Measurements from ENCODE around the gene FBXO45. TPM values are rescaled to one million over a fixed set of nuclear protein-coding genes. Genes with fewer than 3 reads are reported as not detected.

Gene FBXO45
- total and polyA plus RNA-seq, 2 of the 13 experiments (the other 11 are each of a cell fraction or from before 2014, with no cell fraction given) = 7.0 to 12.1 TPM

DNA sequence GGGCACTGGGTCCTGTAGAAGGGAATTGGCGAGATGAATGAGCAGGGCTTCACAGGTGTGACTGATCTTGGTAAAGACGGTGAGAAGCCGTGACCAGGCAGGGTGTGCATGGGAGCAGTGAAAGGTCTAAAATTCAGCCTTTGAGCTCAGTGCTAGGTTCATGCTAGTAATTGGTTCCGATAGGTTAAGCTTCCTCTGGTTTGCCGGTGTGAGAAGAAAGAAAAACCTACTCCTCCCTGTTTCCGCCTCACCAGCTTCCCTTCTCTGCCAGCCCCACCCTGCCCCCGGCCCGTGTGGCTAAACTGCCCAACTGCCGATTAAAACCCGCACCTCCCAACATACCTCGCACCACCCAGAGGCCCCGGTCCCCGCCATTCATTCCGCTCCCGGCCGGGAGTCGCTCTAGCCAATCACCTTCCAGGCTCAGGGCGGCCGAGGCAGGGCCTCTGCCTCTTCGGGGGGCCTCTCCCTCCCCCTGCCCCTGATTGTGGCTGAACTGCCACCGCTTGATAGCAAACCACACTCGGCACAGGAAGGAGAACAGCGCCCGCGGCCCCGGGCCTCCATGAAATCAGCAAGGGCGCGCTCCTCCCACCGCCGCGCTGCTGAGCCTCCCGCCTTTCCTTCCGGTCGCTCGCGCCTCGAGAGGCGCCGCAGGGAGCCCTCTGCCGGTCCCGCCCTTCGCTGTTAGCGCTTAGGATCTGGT is 63.7 kb downstream of the FBXO45 start (continued):
- no peak for TF ChIP-seq HDAC6 (IDR thresholded peaks at IDR 0.05; ENCODE audit: low read depth, low read length)
- no peak for TF ChIP-seq MAFF (IDR thresholded peaks at IDR 0.05; ENCODE audit: low read depth, low read length)
- TF ChIP-seq CHD2 (IDR thresholded peaks at IDR 0.05; ENCODE audit: low read depth, low read length) = no peak
- no peak; the same call in 1 of the 2 replicates for TF ChIP-seq ZNF607 (CRISPR knock-in tag; IDR thresholded peaks at IDR 0.05; ENCODE audit: borderline replicate concordance)
- no peak for TF ChIP-seq TAF15 (IDR thresholded peaks at IDR 0.05; ENCODE audit: low read depth, low read length, poor library complexity, severe bottlenecking)
- 0 out of 2 replicates have a peak, but pooled peaks have one; percentile 19 for TF ChIP-seq SMAD3 (CRISPR knock-in tag; IDR thresholded peaks at IDR 0.05)
- TF ChIP-seq SIN3A (IDR thresholded peaks at IDR 0.05; ENCODE audit: borderline replicate concordance, low read depth, low read length) = no peak; the same call in 1 of the 2 replicates
- 0 out of 2 replicates have a peak, but pooled peaks have one; percentile 59 for TF ChIP-seq STAT5B (CRISPR knock-in tag; IDR thresholded peaks at IDR 0.05)
- TF ChIP-seq ZC3H4 (CRISPR knock-in tag; IDR thresholded peaks at IDR 0.05; ENCODE audit: borderline replicate concordance) = no peak
- no peak for TF ChIP-seq ZNF382 (CRISPR knock-in tag; IDR thresholded peaks at IDR 0.05; ENCODE audit: borderline replicate concordance)
- TF ChIP-seq ZNF235 (CRISPR knock-in tag; IDR thresholded peaks at IDR 0.05; ENCODE audit: borderline replicate concordance) = no peak
- TF ChIP-seq JUNB (CRISPR knock-in tag; IDR thresholded peaks at IDR 0.05; ENCODE audit: borderline replicate concordance) = no peak
- no peak for TF ChIP-seq RELA (CRISPR knock-in tag; IDR thresholded peaks at IDR 0.05)
- no peak for TF ChIP-seq HES4 (CRISPR knock-in tag; IDR thresholded peaks at IDR 0.05; ENCODE audit: borderline replicate concordance)
- TF ChIP-seq ZNF788 (CRISPR knock-in tag; IDR thresholded peaks at IDR 0.05; ENCODE audit: borderline replicate concordance) = 0 out of 2 replicates have a peak, but pooled peaks have one; percentile 63
- TF ChIP-seq, protein P1, sequence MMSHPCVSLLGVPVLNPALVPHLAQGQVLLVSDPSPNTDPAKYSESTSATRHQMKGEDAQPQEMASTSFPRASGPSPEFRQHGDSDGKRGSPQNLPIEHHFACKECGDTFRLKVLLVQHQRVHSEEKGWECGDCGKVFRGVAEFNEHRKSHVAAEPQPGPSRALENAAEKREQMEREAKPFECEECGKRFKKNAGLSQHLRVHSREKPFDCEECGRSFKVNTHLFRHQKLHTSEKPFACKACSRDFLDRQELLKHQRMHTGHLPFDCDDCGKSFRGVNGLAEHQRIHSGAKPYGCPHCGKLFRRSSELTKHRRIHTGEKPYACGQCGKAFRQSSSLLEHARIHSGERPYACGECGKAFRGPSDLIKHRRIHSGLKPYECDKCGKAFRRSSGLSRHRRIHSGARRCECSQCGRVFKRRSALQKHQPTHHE (CRISPR knock-in tag; IDR thresholded peaks at IDR 0.05; ENCODE audit: borderline replicate concordance) = no peak
- TF ChIP-seq TBP (CRISPR knock-in tag; IDR thresholded peaks at IDR 0.05) = no peak
- no peak for TF ChIP-seq ATRX (CRISPR knock-in tag; IDR thresholded peaks at IDR 0.05; ENCODE audit: borderline replicate concordance)
- no peak for TF ChIP-seq RFX5 (IDR thresholded peaks at IDR 0.05; ENCODE audit: low read depth, low read length)
- no peak for TF ChIP-seq CBX2 (IDR thresholded peaks at IDR 0.05; ENCODE audit: low read depth, low read length)
- no peak; the same call in 1 of the 2 replicates for TF ChIP-seq CBX2 (CRISPR knock-in tag; IDR thresholded peaks at IDR 0.05; ENCODE audit: low read depth)
- TF ChIP-seq ZNF841 (CRISPR knock-in tag; IDR thresholded peaks at IDR 0.05; ENCODE audit: borderline replicate concordance) = no peak
- TF ChIP-seq ZNF383 (CRISPR knock-in tag; IDR thresholded peaks at IDR 0.05; ENCODE audit: borderline replicate concordance) = no peak
- TF ChIP-seq, protein P2, sequence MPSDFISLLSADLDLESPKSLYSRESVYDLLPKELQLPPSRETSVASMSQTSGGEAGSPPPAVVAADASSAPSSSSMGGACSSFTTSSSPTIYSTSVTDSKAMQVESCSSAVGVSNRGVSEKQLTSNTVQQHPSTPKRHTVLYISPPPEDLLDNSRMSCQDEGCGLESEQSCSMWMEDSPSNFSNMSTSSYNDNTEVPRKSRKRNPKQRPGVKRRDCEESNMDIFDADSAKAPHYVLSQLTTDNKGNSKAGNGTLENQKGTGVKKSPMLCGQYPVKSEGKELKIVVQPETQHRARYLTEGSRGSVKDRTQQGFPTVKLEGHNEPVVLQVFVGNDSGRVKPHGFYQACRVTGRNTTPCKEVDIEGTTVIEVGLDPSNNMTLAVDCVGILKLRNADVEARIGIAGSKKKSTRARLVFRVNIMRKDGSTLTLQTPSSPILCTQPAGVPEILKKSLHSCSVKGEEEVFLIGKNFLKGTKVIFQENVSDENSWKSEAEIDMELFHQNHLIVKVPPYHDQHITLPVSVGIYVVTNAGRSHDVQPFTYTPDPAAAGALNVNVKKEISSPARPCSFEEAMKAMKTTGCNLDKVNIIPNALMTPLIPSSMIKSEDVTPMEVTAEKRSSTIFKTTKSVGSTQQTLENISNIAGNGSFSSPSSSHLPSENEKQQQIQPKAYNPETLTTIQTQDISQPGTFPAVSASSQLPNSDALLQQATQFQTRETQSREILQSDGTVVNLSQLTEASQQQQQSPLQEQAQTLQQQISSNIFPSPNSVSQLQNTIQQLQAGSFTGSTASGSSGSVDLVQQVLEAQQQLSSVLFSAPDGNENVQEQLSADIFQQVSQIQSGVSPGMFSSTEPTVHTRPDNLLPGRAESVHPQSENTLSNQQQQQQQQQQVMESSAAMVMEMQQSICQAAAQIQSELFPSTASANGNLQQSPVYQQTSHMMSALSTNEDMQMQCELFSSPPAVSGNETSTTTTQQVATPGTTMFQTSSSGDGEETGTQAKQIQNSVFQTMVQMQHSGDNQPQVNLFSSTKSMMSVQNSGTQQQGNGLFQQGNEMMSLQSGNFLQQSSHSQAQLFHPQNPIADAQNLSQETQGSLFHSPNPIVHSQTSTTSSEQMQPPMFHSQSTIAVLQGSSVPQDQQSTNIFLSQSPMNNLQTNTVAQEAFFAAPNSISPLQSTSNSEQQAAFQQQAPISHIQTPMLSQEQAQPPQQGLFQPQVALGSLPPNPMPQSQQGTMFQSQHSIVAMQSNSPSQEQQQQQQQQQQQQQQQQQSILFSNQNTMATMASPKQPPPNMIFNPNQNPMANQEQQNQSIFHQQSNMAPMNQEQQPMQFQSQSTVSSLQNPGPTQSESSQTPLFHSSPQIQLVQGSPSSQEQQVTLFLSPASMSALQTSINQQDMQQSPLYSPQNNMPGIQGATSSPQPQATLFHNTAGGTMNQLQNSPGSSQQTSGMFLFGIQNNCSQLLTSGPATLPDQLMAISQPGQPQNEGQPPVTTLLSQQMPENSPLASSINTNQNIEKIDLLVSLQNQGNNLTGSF (CRISPR knock-in tag; IDR thresholded peaks at IDR 0.05) = 0 out of 2 replicates have a peak, but pooled peaks have one; percentile 60
